C4-2B (cell line): Measurements from ENCODE around the gene DNAJC24.

Experiments
- H3K27ac ChIP-seq: fragments of 450-650 bp; 2 replicates; pipeline ENCODE4 v1.5.1; 2017
- CTCF ChIP-seq: fragments of 450-650 bp; conservative IDR thresholded peaks from 2 replicates; pipeline ENCODE4 v1.5.1; 2017; ENCODE audit warnings: mild to moderate bottlenecking
- ZFX ChIP-seq: fragments of 450-650 bp; IDR thresholded peaks from 2 replicates; pipeline ENCODE4 v1.6.1; 2017

DNAJC24 gene

DNA sequence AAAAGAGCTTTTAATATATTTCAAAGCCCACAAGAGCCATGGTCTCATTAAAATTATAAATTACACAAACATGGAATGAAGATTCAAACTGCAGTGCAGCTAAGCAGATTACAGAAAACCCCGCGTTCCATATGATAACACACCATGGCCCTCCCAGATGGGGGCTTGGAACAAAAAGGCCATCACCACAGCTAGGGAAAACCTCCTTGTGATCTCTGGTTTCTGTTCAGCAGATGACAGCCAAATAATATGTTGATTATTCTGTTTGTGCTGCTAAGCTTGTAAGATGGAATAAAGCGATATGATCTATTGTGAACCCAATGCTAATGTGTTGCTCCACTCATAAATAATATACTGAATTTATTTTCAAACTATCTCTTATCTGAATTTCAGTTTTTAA, 111.3 kb downstream of the DNAJC24 start:
- H3K27ac ChIP-seq = no peak overlapping the region
- TF ChIP-seq CTCF (no peak), ZFX (no peak)
